ENCODE measurements around the gene ELOVL6.
A peak's percentile ranks its signal among the peaks of the same experiment; 100 is the strongest.
"Not testable (repeated sequence)": the region's sequence is repeated elsewhere in the genome, so short reads cannot be mapped to it uniquely, and the experiment has no call there.

The ELOVL6 gene

DNA sequence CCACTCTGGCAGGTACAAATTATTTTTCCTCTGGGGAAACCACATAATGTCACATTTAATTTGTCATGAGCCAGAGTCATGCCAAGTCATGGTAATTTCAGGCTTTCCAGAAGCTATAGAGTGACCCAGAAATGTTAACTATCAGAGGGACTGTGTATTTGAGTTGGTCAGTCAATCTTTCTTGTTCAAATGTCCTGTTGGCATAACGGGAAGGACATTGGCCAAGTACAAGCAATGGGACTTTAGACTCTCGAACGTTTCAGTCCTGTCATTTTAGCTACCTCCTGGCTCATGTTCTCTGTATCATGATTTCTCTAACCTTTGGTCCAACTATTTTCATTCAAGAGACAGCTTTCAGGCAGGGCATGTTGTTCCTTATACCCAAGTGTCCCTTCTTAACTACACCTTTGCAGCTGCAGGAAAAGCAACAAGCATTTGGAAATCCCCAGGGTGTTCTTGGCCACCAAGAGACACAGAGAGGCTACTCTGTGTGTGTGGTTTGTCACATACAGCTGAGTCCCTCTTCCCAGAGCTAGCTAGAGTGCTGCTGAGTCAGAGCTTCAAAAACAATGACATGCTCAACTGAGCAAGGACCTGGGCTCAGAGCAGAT, 143.2 kb downstream of the ELOVL6 start:
- TF ChIP-seq, protein P1, sequence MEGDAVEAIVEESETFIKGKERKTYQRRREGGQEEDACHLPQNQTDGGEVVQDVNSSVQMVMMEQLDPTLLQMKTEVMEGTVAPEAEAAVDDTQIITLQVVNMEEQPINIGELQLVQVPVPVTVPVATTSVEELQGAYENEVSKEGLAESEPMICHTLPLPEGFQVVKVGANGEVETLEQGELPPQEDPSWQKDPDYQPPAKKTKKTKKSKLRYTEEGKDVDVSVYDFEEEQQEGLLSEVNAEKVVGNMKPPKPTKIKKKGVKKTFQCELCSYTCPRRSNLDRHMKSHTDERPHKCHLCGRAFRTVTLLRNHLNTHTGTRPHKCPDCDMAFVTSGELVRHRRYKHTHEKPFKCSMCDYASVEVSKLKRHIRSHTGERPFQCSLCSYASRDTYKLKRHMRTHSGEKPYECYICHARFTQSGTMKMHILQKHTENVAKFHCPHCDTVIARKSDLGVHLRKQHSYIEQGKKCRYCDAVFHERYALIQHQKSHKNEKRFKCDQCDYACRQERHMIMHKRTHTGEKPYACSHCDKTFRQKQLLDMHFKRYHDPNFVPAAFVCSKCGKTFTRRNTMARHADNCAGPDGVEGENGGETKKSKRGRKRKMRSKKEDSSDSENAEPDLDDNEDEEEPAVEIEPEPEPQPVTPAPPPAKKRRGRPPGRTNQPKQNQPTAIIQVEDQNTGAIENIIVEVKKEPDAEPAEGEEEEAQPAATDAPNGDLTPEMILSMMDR (IDR thresholded peaks at IDR 0.05; ENCODE audit: insufficient read depth, missing control alignments) = no peak
- DNase-seq (ENCODE audit: insufficient read length, low spot score) (no peak), FAIRE-seq (no peak)

DNA sequence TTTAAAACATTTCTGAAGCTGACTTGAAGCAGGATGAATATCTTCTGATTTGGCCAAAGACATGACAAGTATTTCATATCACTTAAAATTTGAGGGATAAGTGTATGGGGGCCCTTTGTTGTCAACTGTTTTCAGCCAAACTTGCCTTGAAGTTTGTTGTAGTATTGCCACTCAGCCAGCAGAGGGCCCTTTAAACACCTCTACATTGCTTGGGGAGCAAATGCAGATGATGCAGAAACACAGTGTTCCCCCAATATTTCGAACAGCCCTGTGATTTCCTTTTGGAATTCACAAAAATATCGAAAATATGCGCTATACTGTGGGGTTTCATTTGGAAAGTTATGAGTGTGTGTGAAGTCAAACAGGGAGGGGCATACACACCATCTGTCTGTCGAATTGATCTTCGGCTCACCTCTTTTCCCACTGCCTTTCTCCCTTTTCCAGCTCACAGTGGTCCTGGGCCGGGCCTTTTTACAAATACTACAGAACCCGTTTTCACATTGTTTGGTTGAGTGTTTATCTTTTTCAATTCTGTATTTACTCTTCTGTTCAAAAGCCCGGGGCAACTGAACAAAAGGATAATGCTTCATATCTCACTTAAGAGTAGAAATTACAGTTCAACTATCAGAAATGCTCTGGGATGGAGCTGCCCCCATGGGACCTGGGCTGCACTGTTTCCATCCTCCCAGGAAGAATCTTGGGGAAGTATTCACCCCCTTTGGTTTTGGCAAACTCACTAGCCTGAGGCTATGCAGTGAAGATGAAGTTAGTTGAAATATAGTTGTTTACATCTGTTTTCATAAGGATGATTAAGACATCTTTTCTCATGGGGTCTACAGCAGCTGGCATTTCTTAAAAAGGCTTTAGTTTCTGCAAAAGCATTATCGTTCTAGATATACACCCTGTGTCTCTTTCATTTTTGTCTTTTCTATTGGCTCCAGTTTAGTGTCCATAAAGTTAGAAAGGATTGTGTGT, 148.2 kb downstream of the ELOVL6 start:
- TF ChIP-seq, protein P1 (IDR thresholded peaks at IDR 0.05; ENCODE audit: insufficient read depth, missing control alignments) = peak; percentile 64
- peak; percentile 16 for FAIRE-seq

DNA sequence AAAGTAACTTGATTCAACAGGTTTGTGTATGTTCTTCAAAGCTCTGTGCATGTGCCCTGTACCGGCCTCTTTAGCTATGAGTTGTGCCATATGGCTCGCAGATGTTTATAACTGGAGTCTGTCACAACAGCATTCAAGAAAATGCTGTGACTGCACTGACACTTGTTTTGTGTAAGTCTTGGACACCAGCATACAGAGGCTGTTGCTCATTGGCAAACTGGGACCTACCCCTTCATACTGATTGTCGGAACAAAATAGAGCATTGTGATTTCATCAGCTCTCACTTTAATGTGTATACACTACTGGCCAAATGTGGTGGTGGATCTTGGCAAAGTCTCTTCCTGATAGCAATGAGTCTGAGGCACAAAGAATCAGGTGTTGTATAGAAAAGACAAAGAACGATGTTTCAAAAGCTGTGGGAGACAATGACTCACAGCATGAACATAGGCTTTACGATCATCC, 151.8 kb downstream of the ELOVL6 start:
- no peak for DNase-seq (ENCODE audit: insufficient read length, low spot score)

More for the DNA sequence above, 148.2 kb downstream of the ELOVL6 start:
- DNase-seq (ENCODE audit: insufficient read length, low spot score) = no peak

DNA sequence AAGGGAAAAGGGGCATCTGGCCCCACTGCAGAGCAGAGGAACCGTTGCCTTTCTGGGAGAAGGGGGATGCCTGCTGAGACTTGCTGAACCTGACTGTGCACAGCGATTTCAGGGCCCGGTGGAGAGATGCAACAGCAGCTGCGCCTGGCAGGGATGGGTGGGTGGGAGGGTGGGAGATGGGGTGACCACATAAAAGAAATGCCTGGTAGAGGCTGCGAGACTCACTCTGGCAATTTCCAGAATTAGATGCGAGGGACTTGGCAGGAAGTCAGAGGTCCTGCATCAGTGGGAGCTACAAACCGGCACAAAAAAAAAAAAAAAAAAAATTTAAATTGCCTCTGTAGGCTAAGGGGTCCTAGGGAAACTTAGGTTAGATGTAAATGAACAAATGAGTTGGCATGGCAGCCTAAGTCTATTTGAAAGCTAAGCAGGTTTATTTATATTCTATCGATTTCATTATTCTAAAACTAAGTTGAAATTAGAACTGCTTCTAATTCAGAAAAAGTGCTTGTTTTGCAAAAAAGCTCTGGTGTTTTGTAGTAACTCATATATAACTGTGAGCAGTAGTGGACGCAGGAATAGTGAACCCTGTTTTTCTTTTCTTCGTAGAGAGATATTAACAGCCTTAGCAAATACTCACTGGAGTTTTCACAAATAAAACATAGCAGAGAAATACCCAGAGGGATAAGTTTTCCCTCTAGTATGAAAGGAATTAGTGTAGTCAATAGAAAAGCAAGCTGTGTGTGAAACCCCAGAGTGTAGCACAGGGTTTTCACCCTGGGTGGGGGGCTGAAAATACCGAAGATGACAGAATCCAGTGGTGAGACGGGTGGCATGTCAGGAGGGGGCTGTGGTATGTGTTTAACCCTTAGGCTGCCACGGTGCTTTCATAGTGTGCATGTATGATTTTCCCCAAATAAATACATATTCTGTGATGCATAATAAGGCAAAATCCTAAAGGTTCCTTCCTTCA, 155.6 kb downstream of the ELOVL6 start:
- TF ChIP-seq, protein P1 (IDR thresholded peaks at IDR 0.05; ENCODE audit: insufficient read depth, missing control alignments) = no peak
- no peak for FAIRE-seq

More for the DNA sequence above, 151.8 kb downstream of the ELOVL6 start:
- TF ChIP-seq, protein P1 (IDR thresholded peaks at IDR 0.05; ENCODE audit: insufficient read depth, missing control alignments) = no peak
- FAIRE-seq = no peak

DNA sequence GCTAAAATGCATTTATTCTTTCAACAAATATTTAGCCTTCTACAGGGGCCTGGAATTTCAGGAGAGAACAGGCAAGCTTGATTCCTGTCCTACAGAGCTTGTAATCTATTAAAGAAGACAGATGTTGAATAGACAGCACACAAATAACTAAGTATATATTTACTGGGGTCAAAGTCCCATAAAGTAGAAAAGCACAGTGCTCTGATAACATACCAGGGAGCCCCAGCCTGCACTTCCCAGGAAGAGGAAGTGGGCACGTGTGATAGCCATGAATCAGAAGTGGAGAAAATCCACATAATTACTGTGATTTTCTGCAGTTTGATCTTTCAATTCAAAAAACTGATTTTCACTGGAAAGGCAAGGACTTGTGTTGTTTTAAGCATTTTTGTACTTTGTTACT, 156.7 kb downstream of the ELOVL6 start:
- TF ChIP-seq, protein P1 (IDR thresholded peaks at IDR 0.05; ENCODE audit: insufficient read depth, missing control alignments) = no peak
- no peak for FAIRE-seq
- no peak for DNase-seq (ENCODE audit: insufficient read length, low spot score)

More for the DNA sequence above, 155.6 kb downstream of the ELOVL6 start:
- DNase-seq (ENCODE audit: insufficient read length, low spot score) = no peak

DNA sequence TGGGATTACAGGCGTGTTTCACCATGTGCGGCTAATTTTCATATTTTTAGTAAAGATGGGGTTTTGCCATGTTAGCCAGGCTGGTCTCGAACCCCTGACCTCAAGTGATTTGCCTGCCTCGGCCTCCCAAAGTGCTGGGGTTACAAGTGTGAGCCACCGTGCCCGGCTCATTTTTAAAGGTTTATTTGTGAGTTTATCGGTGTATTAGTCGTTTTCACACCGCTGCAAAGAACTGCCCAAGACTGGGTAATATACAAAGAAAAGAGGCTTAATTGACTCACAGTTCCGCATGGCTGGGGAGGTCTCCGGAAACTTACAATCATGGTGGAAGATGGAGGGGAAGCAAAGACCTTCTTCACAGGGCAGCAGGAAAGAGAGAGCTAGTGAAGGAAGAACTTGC, 159.3 kb downstream of the ELOVL6 start:
- not testable (repeated sequence) for FAIRE-seq; DNase-seq (ENCODE audit: insufficient read length, low spot score)

DNA sequence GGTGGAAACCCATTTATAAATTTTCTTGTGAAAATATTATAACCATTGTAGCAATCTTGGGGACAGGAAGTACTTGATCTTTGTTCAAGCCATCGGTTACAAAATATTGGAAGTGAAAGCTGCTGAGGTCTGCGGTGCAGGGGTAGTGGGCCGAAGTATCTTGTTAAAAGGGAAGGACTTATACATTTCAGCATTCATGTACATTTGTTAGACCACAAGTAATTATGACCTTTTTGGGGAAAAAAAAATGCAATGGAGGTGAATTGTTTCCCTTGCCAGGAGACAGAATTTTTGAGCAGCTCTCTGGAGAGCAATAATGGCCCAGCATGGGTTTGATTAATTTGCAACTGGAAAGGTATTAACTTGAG, 164.4 kb downstream of the ELOVL6 start:
- DNase-seq (ENCODE audit: insufficient read length, low spot score) (no peak), FAIRE-seq (no peak)
- TF ChIP-seq, protein P1 (IDR thresholded peaks at IDR 0.05; ENCODE audit: insufficient read depth, missing control alignments) = no peak

All from D721Med (cell line).